PFSK-1 (cell line): ENCODE data around the gene NDRG4.

Experiments
- FOXP2 ChIP-seq: optimal IDR thresholded peaks from 2 replicates; pipeline ENCODE3; 2011; ENCODE audit warnings: borderline replicate concordance, control low read depth, inconsistent platforms; ENCODE audit not compliant: insufficient read depth; ENCODE audit errors: extremely low read length, extremely low read depth
- POLR2AphosphoS5 ChIP-seq: IDR thresholded peaks from 2 replicates; pipeline ENCODE4 v1.6.1; 2012; ENCODE audit warnings: low read depth, mild to moderate bottlenecking, control low read depth, low read length, moderate library complexity
- REST ChIP-seq, 2 experiments: IDR thresholded peaks; 2 replicates each; pipeline versions ENCODE4 v1.6.1 to v1.8.0; 2011 to 2012; ENCODE audit warnings: low read depth in 2 of 2, low read length in 2 of 2, control low read depth in 1 of 2, inconsistent platforms in 1 of 2, mild to moderate bottlenecking in 1 of 2, moderate library complexity in 1 of 2; ENCODE audit not compliant: insufficient read depth in 1 of 2
- SIN3A ChIP-seq: IDR thresholded peaks from 2 replicates; pipeline ENCODE4 v1.6.1; 2012; ENCODE audit warnings: mild to moderate bottlenecking, low read length, moderate library complexity, borderline replicate concordance; ENCODE audit not compliant: insufficient read depth
- TAF1 ChIP-seq: IDR thresholded peaks from 2 replicates; pipeline ENCODE4 v1.6.1; 2012; ENCODE audit warnings: low read length, control low read depth, borderline replicate concordance; ENCODE audit not compliant: insufficient read depth

GRCh38 chr16:58542291-58542690 is 42.3 kb downstream of the NDRG4 start:
- TF ChIP-seq REST (IDR thresholded peaks at IDR 0.05; ENCODE audit: insufficient read depth in 1 of 2, low read depth in 2 of 2, low read length in 2 of 2), result no peak
- no peak for TF ChIP-seq POLR2AphosphoS5
- no peak for TF ChIP-seq TAF1
- TF ChIP-seq SIN3A, result no peak
- TF ChIP-seq FOXP2, result no peak
